Loucy (cell line): ENCODE results near the gene MCCC2.

Source experiments
- EZH2phosphoT487 ChIP-seq: fragments of 200-600 bp; IDR thresholded peaks from 2 replicates; pipeline ENCODE4 v1.6.1; 2018; ENCODE audit warnings: antibody characterized with exemption, mild to moderate bottlenecking, moderate library complexity, borderline replicate concordance
- TF ChIP-seq, protein P1 (sequence below): fragments of 200-600 bp; sonication (generic); conservative IDR thresholded peaks from 2 replicates; pipeline ENCODE4 v1.5.1; 2014; ENCODE audit warnings: mild to moderate bottlenecking, antibody characterized with exemption, low read length

DNA sequence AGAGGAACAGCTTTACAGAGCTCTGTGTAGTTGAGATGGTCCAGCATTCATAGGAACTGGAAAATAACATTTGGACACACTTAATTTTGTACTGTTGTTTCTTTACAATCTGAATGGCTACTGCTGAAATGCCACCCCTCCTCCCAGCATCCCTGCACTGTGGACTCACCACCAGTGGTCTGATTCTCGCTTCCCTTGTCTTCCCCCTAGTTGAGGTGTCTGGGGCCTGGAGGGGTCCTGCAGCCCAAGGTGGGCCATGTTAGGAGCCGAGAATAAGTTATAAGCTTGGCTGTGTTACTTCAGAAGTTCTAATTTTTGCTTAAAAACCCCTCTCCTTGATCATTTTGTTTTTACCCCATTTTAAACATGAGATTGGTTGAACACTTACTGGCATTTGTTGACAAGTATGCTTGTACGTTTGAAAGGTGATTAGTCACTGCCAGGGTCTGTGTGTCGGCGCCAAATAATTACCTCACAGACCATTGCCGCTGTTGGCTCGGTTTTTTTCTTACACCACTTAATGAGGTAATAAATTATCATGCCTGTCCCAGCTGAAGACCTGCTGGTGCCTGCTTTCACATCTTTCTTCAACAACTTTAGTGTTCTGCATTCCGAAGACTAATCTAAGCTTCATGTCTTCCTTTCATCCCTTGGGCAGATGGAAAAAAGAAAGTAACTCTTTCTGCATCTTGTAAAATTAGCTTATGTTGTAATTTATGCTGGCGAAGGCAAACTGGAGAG is 65.8 kb downstream of the MCCC2 start:
- TF ChIP-seq, protein P1, sequence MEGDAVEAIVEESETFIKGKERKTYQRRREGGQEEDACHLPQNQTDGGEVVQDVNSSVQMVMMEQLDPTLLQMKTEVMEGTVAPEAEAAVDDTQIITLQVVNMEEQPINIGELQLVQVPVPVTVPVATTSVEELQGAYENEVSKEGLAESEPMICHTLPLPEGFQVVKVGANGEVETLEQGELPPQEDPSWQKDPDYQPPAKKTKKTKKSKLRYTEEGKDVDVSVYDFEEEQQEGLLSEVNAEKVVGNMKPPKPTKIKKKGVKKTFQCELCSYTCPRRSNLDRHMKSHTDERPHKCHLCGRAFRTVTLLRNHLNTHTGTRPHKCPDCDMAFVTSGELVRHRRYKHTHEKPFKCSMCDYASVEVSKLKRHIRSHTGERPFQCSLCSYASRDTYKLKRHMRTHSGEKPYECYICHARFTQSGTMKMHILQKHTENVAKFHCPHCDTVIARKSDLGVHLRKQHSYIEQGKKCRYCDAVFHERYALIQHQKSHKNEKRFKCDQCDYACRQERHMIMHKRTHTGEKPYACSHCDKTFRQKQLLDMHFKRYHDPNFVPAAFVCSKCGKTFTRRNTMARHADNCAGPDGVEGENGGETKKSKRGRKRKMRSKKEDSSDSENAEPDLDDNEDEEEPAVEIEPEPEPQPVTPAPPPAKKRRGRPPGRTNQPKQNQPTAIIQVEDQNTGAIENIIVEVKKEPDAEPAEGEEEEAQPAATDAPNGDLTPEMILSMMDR = no peak
- no peak for TF ChIP-seq EZH2phosphoT487
